ENCODE data around the gene OR2AG2.

Gene OR2AG2

GRCh38 chr11:6727971-6728760, 43.6 kb downstream of the OR2AG2 start:
- H3K4me1 ChIP-seq (ENCODE audit: low read length) = no peaks in the 10 kb centered on the region
- no peaks in the 10 kb centered on the region for H3K79me2 ChIP-seq (ENCODE audit: low read length)
- H3K9ac ChIP-seq (ENCODE audit: low read length) = no peak overlapping the region
- H3K36me3 ChIP-seq (replicated peaks; ENCODE audit: low read depth, low read length) = no peaks in the 10 kb centered on the region
- no peak overlapping the region for H3K4me3 ChIP-seq (ENCODE audit: low read length)
- no peaks in the 10 kb centered on the region for H3K9me3 ChIP-seq (ENCODE audit: insufficient read depth, low read length)
- peaks cover 20% of the 10 kb centered on the region for H3K27me3 ChIP-seq (ENCODE audit: low read depth, low read length)
- no peak overlapping the region for H3K4me2 ChIP-seq (ENCODE audit: low read length)
- TF ChIP-seq EZH2phosphoT487 (IDR thresholded peaks at IDR 0.05; ENCODE audit: low read depth) (no peak), CTCF (IDR thresholded peaks at IDR 0.05; ENCODE audit: low read depth, low read length) (no peak)
- H3K27ac ChIP-seq (ENCODE audit: low read length) = no peak overlapping the region
- no peaks in the 10 kb centered on the region for H4K20me1 ChIP-seq (ENCODE audit: insufficient read depth, low read length)
- no peak overlapping the region for H2AFZ ChIP-seq (ENCODE audit: low read depth, low read length)

GRCh38 chr11:6725386-6725896, 46.3 kb downstream of the OR2AG2 start:
- Histone ChIP-seq H3K36me3 (replicated peaks; ENCODE audit: low read depth, low read length) (no peaks in the 10 kb centered on the region), H3K4me3 (ENCODE audit: low read length) (no peak overlapping the region), H4K20me1 (ENCODE audit: insufficient read depth, low read length) (no peaks in the 10 kb centered on the region), H2AFZ (ENCODE audit: low read depth, low read length) (no peak overlapping the region), H3K27ac (ENCODE audit: low read length) (no peak overlapping the region), H3K9ac (ENCODE audit: low read length) (no peak overlapping the region), H3K4me2 (ENCODE audit: low read length) (no peak overlapping the region), H3K4me1 (ENCODE audit: low read length) (no peaks in the 10 kb centered on the region), H3K79me2 (ENCODE audit: low read length) (no peaks in the 10 kb centered on the region), H3K27me3 (ENCODE audit: low read depth, low read length) (peaks cover 20% of the 10 kb centered on the region), H3K9me3 (ENCODE audit: insufficient read depth, low read length) (no peaks in the 10 kb centered on the region)
- no peak for TF ChIP-seq CTCF (IDR thresholded peaks at IDR 0.05; ENCODE audit: low read depth, low read length)
- no peak for TF ChIP-seq EZH2phosphoT487 (IDR thresholded peaks at IDR 0.05; ENCODE audit: low read depth)

GRCh38 chr11:6724013-6724412, 47.8 kb downstream of the OR2AG2 start:
- H3K27me3 ChIP-seq (ENCODE audit: low read depth, low read length) = peaks cover 20% of the 10 kb centered on the region
- TF ChIP-seq CTCF (IDR thresholded peaks at IDR 0.05; ENCODE audit: low read depth, low read length) = no peak
- no peak for TF ChIP-seq EZH2phosphoT487 (IDR thresholded peaks at IDR 0.05; ENCODE audit: low read depth)

GRCh38 chr11:6721343-6721742, 50.4 kb downstream of the OR2AG2 start:
- H3K79me2 ChIP-seq (ENCODE audit: low read length) = no peaks in the 10 kb centered on the region
- no peak overlapping the region for H3K4me2 ChIP-seq (ENCODE audit: low read length)
- H3K27ac ChIP-seq (ENCODE audit: low read length) = no peak overlapping the region
- no peak for TF ChIP-seq EZH2phosphoT487 (IDR thresholded peaks at IDR 0.05; ENCODE audit: low read depth)
- no peak for TF ChIP-seq CTCF (IDR thresholded peaks at IDR 0.05; ENCODE audit: low read depth, low read length)
- H3K9ac ChIP-seq (ENCODE audit: low read length) = no peak overlapping the region
- no peaks in the 10 kb centered on the region for H3K9me3 ChIP-seq (ENCODE audit: insufficient read depth, low read length)
- no peaks in the 10 kb centered on the region for H3K36me3 ChIP-seq (replicated peaks; ENCODE audit: low read depth, low read length)
- peaks cover 10% of the 10 kb centered on the region for H3K27me3 ChIP-seq (ENCODE audit: low read depth, low read length)
- H4K20me1 ChIP-seq (ENCODE audit: insufficient read depth, low read length) = no peaks in the 10 kb centered on the region
- no peaks in the 10 kb centered on the region for H3K4me1 ChIP-seq (ENCODE audit: low read length)
- no peak overlapping the region for H3K4me3 ChIP-seq (ENCODE audit: low read length)
- no peak overlapping the region for H2AFZ ChIP-seq (ENCODE audit: low read depth, low read length)

More at GRCh38 chr11:6724013-6724412, 47.8 kb downstream of the OR2AG2 start:
- Histone ChIP-seq H3K36me3 (replicated peaks; ENCODE audit: low read depth, low read length) (no peaks in the 10 kb centered on the region), H3K4me1 (ENCODE audit: low read length) (no peaks in the 10 kb centered on the region), H2AFZ (ENCODE audit: low read depth, low read length) (no peak overlapping the region), H3K9me3 (ENCODE audit: insufficient read depth, low read length) (no peaks in the 10 kb centered on the region), H3K4me3 (ENCODE audit: low read length) (no peak overlapping the region), H3K4me2 (ENCODE audit: low read length) (no peak overlapping the region), H3K79me2 (ENCODE audit: low read length) (no peaks in the 10 kb centered on the region), H4K20me1 (ENCODE audit: insufficient read depth, low read length) (no peaks in the 10 kb centered on the region), H3K9ac (ENCODE audit: low read length) (no peak overlapping the region), H3K27ac (ENCODE audit: low read length) (no peak overlapping the region)

Measured in OCI-LY3 (cell line).